ENCODE data around the gene CLDN6. TPM values are rescaled to one million over a fixed set of nuclear protein-coding genes. Genes with fewer than 3 reads are reported as not detected.
A peak's percentile ranks its signal among the peaks of the same experiment; 100 is the strongest.

The CLDN6 gene
- total RNA-seq, 1 donor from 2014 or later: 0.32 TPM

DNA sequence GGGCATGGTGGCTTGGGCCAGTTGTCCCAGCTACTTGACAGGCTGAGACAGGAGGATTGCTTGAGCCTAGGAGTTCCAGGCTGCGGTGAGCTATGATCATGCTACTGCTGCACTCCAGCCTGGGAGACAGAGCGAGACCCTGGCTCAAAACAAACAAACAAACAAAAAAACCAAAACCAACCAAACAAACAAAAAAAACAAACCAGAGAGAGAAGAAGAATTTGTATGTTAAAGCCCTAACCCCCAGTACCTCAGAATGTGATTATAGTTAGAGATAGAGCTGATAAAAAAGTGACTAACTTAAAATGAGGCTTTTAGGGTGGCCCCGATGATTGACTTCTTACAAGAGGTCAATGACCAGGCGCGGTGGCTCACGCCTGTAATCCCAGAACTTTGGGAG lies 26.7 kb upstream of the CLDN6 start:
- Mint-ChIP-seq H3K4me3 (ENCODE audit: unreplicated experiment) (peak overlapping the region; percentile 77), H3K27ac (ENCODE audit: unreplicated experiment) (no peak overlapping the region), H3K27me3 (ENCODE audit: unreplicated experiment) (peaks cover 23% of the 10 kb centered on the region)

DNA sequence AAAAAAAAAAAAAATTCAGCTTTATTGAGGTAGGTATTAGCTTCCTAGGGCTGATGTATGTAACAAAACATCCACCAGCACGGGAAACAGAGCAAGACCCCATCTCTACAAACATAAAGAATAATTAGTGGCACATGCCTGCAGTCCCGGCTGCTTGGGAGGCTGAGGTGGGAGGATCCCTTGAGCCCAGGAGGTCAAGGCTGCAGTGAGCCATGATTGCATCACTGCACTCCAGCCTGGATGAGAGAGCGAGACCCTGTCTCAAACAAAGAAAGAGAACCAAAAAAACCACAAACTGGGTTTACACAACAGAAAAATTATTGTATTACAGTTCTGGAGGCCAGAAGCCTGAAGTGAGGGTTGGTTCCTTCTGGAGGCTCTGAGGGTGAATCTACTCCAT lies 24.4 kb upstream of the CLDN6 start:
- DNase-seq (ENCODE audit: extremely low spot score, unreplicated experiment): no peak
- Mint-ChIP-seq H3K4me1 (ENCODE audit: unreplicated experiment) (peaks cover 14% of the 10 kb centered on the region), H3K9me3 (ENCODE audit: unreplicated experiment) (no peaks in the 10 kb centered on the region), H3K27me3 (ENCODE audit: unreplicated experiment) (peaks cover 29% of the 10 kb centered on the region), H3K4me3 (ENCODE audit: unreplicated experiment) (no peak overlapping the region), H3K27ac (ENCODE audit: unreplicated experiment) (no peak overlapping the region), H3K36me3 (ENCODE audit: unreplicated experiment) (no peaks in the 10 kb centered on the region)
- TF ChIP-seq, protein P1, sequence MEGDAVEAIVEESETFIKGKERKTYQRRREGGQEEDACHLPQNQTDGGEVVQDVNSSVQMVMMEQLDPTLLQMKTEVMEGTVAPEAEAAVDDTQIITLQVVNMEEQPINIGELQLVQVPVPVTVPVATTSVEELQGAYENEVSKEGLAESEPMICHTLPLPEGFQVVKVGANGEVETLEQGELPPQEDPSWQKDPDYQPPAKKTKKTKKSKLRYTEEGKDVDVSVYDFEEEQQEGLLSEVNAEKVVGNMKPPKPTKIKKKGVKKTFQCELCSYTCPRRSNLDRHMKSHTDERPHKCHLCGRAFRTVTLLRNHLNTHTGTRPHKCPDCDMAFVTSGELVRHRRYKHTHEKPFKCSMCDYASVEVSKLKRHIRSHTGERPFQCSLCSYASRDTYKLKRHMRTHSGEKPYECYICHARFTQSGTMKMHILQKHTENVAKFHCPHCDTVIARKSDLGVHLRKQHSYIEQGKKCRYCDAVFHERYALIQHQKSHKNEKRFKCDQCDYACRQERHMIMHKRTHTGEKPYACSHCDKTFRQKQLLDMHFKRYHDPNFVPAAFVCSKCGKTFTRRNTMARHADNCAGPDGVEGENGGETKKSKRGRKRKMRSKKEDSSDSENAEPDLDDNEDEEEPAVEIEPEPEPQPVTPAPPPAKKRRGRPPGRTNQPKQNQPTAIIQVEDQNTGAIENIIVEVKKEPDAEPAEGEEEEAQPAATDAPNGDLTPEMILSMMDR (IDR thresholded peaks at IDR 0.05): no peak

More for the DNA sequence above, 26.7 kb upstream of the CLDN6 start:
- H3K36me3 Mint-ChIP-seq (ENCODE audit: unreplicated experiment): no peaks in the 10 kb centered on the region
- H3K4me1 Mint-ChIP-seq (ENCODE audit: unreplicated experiment): peaks cover 14% of the 10 kb centered on the region
- TF ChIP-seq, protein P1 (IDR thresholded peaks at IDR 0.05): no peak
- H3K9me3 Mint-ChIP-seq (ENCODE audit: unreplicated experiment): no peaks in the 10 kb centered on the region
- no peak for DNase-seq (ENCODE audit: extremely low spot score, unreplicated experiment)

DNA sequence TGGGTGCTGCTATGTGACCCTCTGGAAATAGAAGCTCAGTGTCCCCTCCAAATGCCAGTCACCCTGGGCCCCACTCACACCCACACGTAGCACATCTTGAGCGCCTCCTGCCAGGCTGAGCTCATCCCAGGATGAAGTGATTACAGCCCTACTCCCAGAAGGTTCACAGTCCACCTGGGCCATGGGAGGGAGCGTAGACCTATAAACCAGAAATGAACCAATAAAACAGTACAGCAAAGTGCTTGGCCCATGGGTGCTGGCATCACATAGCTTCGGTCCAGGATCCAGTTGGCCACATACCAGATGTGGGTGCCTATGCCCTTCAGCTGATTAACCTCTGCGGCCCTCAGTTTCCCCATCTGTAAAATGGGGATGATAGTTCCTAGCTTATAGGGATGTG lies 20.9 kb upstream of the CLDN6 start:
- DNase-seq (ENCODE audit: extremely low spot score, unreplicated experiment): no peak
- Mint-ChIP-seq H3K9me3 (ENCODE audit: unreplicated experiment) (no peaks in the 10 kb centered on the region), H3K4me1 (ENCODE audit: unreplicated experiment) (peaks cover 4% of the 10 kb centered on the region), H3K27me3 (ENCODE audit: unreplicated experiment) (peaks cover 43% of the 10 kb centered on the region), H3K27ac (ENCODE audit: unreplicated experiment) (no peak overlapping the region), H3K4me3 (ENCODE audit: unreplicated experiment) (no peak overlapping the region), H3K36me3 (ENCODE audit: unreplicated experiment) (peaks cover 2% of the 10 kb centered on the region)
- TF ChIP-seq, protein P1 (IDR thresholded peaks at IDR 0.05): no peak

DNA sequence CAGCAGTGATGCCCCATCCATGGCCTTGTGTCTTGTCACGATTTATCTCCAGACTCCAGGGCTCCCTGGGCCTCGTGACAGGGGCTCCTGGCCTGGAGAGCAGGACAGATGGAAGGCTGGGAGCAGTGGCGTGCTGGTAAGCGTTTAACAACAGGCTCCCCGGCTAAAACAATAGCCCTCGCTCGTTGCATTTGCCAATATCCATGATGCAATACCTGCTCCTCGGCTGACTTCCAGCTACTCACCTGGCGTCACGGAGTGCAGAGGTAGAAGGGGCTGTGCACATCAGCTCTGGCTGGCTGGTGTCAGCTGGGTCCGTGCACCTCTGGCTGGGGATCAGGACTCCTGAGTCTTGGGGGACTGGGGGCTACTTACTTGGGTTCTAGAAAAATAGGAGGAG lies 20.3 kb upstream of the CLDN6 start:
- no peak for DNase-seq (ENCODE audit: extremely low spot score, unreplicated experiment)
- peaks cover 50% of the 10 kb centered on the region for H3K27me3 Mint-ChIP-seq (ENCODE audit: unreplicated experiment)
- TF ChIP-seq, protein P1 (IDR thresholded peaks at IDR 0.05): no peak
- no peak overlapping the region for H3K27ac Mint-ChIP-seq (ENCODE audit: unreplicated experiment)
- H3K9me3 Mint-ChIP-seq (ENCODE audit: unreplicated experiment): no peaks in the 10 kb centered on the region
- H3K4me1 Mint-ChIP-seq (ENCODE audit: unreplicated experiment): peaks cover 3% of the 10 kb centered on the region
- H3K4me3 Mint-ChIP-seq (ENCODE audit: unreplicated experiment): no peak overlapping the region
- H3K36me3 Mint-ChIP-seq (ENCODE audit: unreplicated experiment): peaks cover 2% of the 10 kb centered on the region

DNA sequence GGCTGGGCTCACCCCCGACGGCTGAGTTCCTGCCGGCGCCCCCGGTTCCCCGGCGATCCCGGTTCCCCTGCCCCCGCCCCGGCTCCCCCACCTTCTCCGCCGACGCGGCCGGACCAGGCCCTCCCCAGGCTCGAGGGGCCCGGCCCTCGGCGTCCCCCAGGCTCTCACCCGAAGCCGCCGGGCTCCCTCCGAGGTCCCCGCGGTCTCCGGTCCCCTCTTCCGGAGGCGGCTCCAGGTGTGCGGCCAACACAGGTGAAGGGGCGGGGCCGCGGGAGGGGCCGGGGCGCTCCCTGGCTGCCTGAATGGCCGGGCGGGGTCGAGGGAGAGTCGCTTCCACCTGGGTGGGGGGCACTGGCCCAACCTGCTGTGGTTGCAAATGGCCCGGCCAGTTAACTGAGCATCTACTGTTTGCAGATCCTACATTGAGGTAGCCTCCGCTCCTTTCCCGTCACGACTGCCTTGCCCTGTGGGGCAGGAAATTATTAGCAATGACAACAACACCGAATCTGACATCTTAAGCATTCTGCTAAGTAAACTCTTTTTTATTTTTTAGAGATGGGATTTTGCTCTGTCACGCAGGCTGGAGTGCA lies 18.8 kb upstream of the CLDN6 start, which contains the start of gene BICDL2:
Gene BICDL2 (minus strand): TSS at position 219 of the 590 bp plus-strand sequence. CDS start 1,448 bp downstream, outside the sequence.
- no peak within 1 kb of the TSS for H3K4me3 Mint-ChIP-seq (ENCODE audit: unreplicated experiment)
- no peak for DNase-seq (ENCODE audit: extremely low spot score, unreplicated experiment)
- no peak within 1 kb of the TSS for H3K27ac Mint-ChIP-seq (ENCODE audit: unreplicated experiment)
- H3K4me1 Mint-ChIP-seq (ENCODE audit: unreplicated experiment): peaks cover 3% of the 10 kb centered on the region
- TF ChIP-seq, protein P1 (IDR thresholded peaks at IDR 0.05): no peak
- peaks cover 2% of the 10 kb centered on the region for H3K36me3 Mint-ChIP-seq (ENCODE audit: unreplicated experiment)
- H3K9me3 Mint-ChIP-seq (ENCODE audit: unreplicated experiment): no peaks in the 10 kb centered on the region
- peaks cover 60% of the 10 kb centered on the region for H3K27me3 Mint-ChIP-seq (ENCODE audit: unreplicated experiment)

Measured in osteocyte (in vitro differentiated cells).